Measurements from ENCODE around the gene MIP. TPM values are rescaled to one million over a fixed set of nuclear protein-coding genes. Genes with fewer than 3 reads are reported as not detected.

MIP gene
- total and polyA plus RNA-seq, 7 donors: 0.09 TPM; not detected in 6

DNA sequence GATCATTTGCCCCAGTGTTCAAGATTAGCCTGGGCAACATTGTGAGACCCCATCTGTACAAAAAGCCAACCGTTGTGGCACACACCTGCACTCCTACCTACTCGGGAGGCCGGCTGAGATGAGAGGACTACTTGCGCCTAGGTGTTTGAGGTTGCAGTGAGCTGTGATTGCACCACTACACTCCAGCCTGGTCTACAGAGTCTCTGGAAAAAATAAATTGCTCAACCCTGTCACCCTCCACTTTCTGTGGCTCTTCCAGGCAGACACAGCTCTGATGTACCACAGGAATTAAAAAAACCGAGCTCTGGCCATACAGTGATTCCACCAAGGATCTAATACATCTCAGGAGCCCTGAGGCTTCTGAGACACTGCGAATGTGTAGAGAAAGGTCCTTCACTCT lies 19.6 kb downstream of the MIP start:
- H3K27ac ChIP-seq: no peak overlapping the region
- no peaks in the 10 kb centered on the region for H3K9me3 ChIP-seq
- H3K4me3 ChIP-seq: no peak overlapping the region
- H3K36me3 ChIP-seq: peaks cover 0 to 6% (median 0%) of the 10 kb centered on the region in 4 donors
- 94 to 97% methylated on average over 6 of the region's 6 CpGs for WGBS, 2 donors
- no peaks in the 10 kb centered on the region for H3K4me1 ChIP-seq
- H3K27me3 ChIP-seq: no peaks in the 10 kb centered on the region
- DNase-seq: no peak
- intact Hi-C loops (cut with DNase I): no loop called here
- TF ChIP-seq POLR2AphosphoS5 (IDR thresholded peaks at IDR 0.05) (no peak), EP300 (IDR thresholded peaks at IDR 0.05) (no peak), CTCF (IDR thresholded peaks at IDR 0.05) (no peak), POLR2A (IDR thresholded peaks at IDR 0.05) (no peak)

DNA sequence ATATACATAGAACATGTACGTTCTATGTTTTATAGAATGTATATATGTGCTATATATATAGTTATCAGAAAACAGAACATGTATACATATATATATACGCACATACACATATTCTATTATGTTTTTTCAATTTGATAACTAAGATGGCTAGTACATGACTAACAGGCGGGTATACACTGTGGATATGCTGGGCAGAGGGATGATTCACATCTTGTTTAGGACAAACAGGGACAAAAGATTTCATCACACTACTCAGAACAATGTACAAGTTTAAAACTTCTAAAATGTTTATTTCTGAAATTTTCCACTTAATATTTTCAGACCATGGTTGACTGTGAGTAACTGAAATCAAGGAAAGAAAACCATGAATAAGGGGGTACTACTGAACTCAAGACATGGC lies 22.6 kb downstream of the MIP start:
- 97 to 98% methylated on average over 3 of the region's 3 CpGs for WGBS, 2 donors
- peaks cover 0 to 6% (median 0%) of the 10 kb centered on the region in 4 donors for H3K36me3 ChIP-seq
- no peaks in the 10 kb centered on the region for H3K27me3 ChIP-seq
- no peak for DNase-seq
- H3K4me3 ChIP-seq: no peak overlapping the region
- TF ChIP-seq CTCF (IDR thresholded peaks at IDR 0.05) (no peak), POLR2AphosphoS5 (IDR thresholded peaks at IDR 0.05) (no peak), EP300 (IDR thresholded peaks at IDR 0.05) (no peak), POLR2A (IDR thresholded peaks at IDR 0.05) (no peak)
- no peaks in the 10 kb centered on the region for H3K4me1 ChIP-seq
- H3K9me3 ChIP-seq: no peaks in the 10 kb centered on the region
- intact Hi-C loops (cut with DNase I): no loop called here
- H3K27ac ChIP-seq: no peak overlapping the region

GRCh38 chr12:56431288-56431687 lies 23.2 kb downstream of the MIP start:
- Histone ChIP-seq H3K27ac (no peak overlapping the region), H3K4me1 (no peaks in the 10 kb centered on the region), H3K9me3 (no peaks in the 10 kb centered on the region), H3K27me3 (no peaks in the 10 kb centered on the region), H3K4me3 (no peak overlapping the region), H3K36me3 (peaks cover 0 to 6% (median 0%) of the 10 kb centered on the region in 4 donors)
- TF ChIP-seq EP300 (IDR thresholded peaks at IDR 0.05) (no peak), POLR2A (IDR thresholded peaks at IDR 0.05) (no peak), POLR2AphosphoS5 (IDR thresholded peaks at IDR 0.05) (no peak), CTCF (IDR thresholded peaks at IDR 0.05) (no peak)
- 98% methylated on average over 11 of the region's 11 CpGs for WGBS, 2 donors
- DNase-seq: no peak
- intact Hi-C loops (cut with DNase I): no loop called here

- TF ChIP-seq CTCF (IDR thresholded peaks at IDR 0.05): no peak
- no peak for TF ChIP-seq EP300 (IDR thresholded peaks at IDR 0.05)
- no peak for TF ChIP-seq POLR2A (IDR thresholded peaks at IDR 0.05)
- no peak for TF ChIP-seq POLR2AphosphoS5 (IDR thresholded peaks at IDR 0.05)
- Histone ChIP-seq H3K36me3 (peaks cover 0 to 6% (median 0%) of the 10 kb centered on the region in 4 donors), H3K4me3 (no peak overlapping the region), H3K27me3 (no peaks in the 10 kb centered on the region), H3K4me1 (no peaks in the 10 kb centered on the region), H3K27ac (no peak overlapping the region), H3K9me3 (no peaks in the 10 kb centered on the region)
- 62 to 63% methylated on average over 3 of the region's 3 CpGs for WGBS, 2 donors
- no peak for DNase-seq
- intact Hi-C loops (cut with DNase I): no loop called here
Observed at GRCh38 chr12:56425940-56426438, 28.5 kb downstream of the MIP start.

- Histone ChIP-seq H3K4me3 (no peak overlapping the region), H3K9me3 (no peaks in the 10 kb centered on the region), H3K36me3 (peaks cover 0 to 6% (median 0%) of the 10 kb centered on the region in 4 donors), H3K27ac (no peak overlapping the region), H3K4me1 (no peaks in the 10 kb centered on the region), H3K27me3 (no peaks in the 10 kb centered on the region)
- intact Hi-C loops (cut with DNase I): no loop called here
- TF ChIP-seq POLR2A (IDR thresholded peaks at IDR 0.05) (no peak), CTCF (IDR thresholded peaks at IDR 0.05) (no peak), EP300 (IDR thresholded peaks at IDR 0.05) (no peak), POLR2AphosphoS5 (IDR thresholded peaks at IDR 0.05) (no peak)
- DNase-seq: no peak
- WGBS, 2 donors: 73 to 88% methylated on average over 1 of the region's 1 CpG
Observed at GRCh38 chr12:56425193-56425592, 29.3 kb downstream of the MIP start.

Measured in sigmoid colon (tissue), 7 donors.